ENCODE results near the gene FRRS1L. TPM values are rescaled to one million over a fixed set of nuclear protein-coding genes. Genes with fewer than 3 reads are reported as not detected.
A peak's percentile ranks its signal among the peaks of the same experiment; 100 is the strongest.

FRRS1L gene
- total RNA-seq, 2 donors from 2014 or later, result 0.12 to 1.8 TPM

DNA sequence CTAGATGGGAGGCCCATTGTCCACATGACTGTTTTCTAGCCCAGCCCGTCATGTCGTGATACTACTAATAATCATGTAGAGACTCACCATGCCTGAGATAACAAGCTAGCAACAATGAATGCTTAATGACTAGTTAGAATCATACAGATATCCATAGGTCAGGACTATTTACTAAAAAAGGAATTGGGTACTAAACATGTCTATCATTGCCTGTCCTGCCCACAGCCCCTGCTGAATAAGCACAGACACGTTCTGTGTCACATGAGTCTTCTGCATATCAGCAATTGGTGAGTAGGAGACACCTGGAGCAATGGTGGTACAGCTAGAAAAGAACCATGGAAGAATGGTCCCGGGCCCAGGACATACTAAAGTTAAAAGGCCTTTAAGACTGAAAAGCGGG is 18.0 kb downstream of the FRRS1L start:
- no peaks in the 10 kb centered on the region for H3K9me3 ChIP-seq
- H3K9ac ChIP-seq (ENCODE audit: low read depth in 2 of 2, low read length in 2 of 2), result no peak overlapping the region
- intact Hi-C loops (cut with DNase I), result no loop called here
- no peaks in the 10 kb centered on the region for H3K4me1 ChIP-seq
- TF ChIP-seq, protein P1, sequence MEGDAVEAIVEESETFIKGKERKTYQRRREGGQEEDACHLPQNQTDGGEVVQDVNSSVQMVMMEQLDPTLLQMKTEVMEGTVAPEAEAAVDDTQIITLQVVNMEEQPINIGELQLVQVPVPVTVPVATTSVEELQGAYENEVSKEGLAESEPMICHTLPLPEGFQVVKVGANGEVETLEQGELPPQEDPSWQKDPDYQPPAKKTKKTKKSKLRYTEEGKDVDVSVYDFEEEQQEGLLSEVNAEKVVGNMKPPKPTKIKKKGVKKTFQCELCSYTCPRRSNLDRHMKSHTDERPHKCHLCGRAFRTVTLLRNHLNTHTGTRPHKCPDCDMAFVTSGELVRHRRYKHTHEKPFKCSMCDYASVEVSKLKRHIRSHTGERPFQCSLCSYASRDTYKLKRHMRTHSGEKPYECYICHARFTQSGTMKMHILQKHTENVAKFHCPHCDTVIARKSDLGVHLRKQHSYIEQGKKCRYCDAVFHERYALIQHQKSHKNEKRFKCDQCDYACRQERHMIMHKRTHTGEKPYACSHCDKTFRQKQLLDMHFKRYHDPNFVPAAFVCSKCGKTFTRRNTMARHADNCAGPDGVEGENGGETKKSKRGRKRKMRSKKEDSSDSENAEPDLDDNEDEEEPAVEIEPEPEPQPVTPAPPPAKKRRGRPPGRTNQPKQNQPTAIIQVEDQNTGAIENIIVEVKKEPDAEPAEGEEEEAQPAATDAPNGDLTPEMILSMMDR (IDR thresholded peaks at IDR 0.05), result no peak
- no peak for DNase-seq
- no peak overlapping the region for H3K27ac ChIP-seq
- H3K36me3 ChIP-seq, result no peaks in the 10 kb centered on the region
- H3K4me3 ChIP-seq, result no peak overlapping the region
- H3K27me3 ChIP-seq, result no peaks in the 10 kb centered on the region

DNA sequence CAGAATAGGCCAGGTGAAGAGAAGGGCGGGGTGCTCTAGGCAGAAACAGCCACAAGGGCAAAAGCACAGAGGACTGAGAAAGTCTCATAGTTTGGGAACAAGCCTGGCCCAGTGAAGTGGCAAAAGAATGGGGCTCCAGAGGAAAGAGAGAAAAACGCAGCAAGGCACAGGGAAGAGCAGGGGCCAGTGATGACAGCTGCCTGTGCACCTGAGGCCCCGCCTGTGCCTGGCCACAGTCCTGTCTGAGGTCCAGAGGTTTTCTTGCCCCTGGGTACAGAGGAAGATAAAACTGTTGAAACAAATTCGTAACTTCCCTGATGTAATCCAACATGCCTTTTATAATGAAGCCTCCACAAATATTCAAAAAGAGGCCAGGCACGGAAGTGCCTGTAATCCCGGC is 22.0 kb downstream of the FRRS1L start:
- no peaks in the 10 kb centered on the region for H3K36me3 ChIP-seq
- no peaks in the 10 kb centered on the region for H3K9me3 ChIP-seq
- TF ChIP-seq, protein P1 (IDR thresholded peaks at IDR 0.05), result no peak
- H3K9ac ChIP-seq (ENCODE audit: low read depth in 2 of 2, low read length in 2 of 2), result no peak overlapping the region
- no peak overlapping the region for H3K27ac ChIP-seq
- DNase-seq, result no peak
- H3K4me3 ChIP-seq, result no peak overlapping the region
- no peaks in the 10 kb centered on the region for H3K27me3 ChIP-seq
- no peaks in the 10 kb centered on the region for H3K4me1 ChIP-seq
- intact Hi-C loops (cut with DNase I), result no loop called here

DNA sequence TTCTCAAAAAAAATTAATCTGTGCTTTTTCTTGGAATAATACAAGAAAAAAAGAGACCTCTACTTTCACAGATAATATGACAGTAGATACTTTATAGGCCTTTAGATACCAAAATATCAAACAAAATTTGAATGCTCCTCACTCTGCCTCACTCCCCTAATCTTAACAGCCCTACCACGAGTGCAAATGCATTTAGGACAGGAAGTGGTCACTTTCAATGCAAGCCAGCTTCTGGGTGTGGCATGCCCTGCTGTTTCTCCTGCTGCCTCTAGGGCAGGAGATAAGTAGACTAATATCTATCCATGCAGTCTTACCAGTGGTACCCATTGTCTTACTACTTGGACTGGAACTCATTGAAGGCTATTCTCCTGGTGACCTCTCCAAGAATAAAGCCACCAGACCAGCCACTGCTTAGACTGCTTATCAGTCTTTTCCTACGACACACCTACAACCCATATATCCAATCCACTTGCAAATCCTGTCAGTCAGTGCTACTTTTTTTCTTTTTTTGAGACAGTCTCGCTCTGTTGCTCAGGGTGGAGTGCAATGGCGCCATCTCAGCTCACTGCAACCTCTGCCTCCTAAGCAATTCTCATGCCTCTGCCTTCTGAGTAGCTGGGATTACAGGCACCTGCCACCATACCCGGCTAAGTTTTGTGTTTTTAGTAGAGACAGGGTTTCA is 23.0 kb downstream of the FRRS1L start:
- Histone ChIP-seq H3K27me3 (no peaks in the 10 kb centered on the region), H3K27ac (no peak overlapping the region), H3K4me3 (no peak overlapping the region), H3K9ac (ENCODE audit: low read depth in 2 of 2, low read length in 2 of 2) (no peak overlapping the region), H3K9me3 (no peaks in the 10 kb centered on the region), H3K4me1 (no peaks in the 10 kb centered on the region), H3K36me3 (no peaks in the 10 kb centered on the region)
- intact Hi-C loops (cut with DNase I), result no loop called here
- no peak for DNase-seq
- TF ChIP-seq, protein P1 (IDR thresholded peaks at IDR 0.05), result peak; percentile 29

DNA sequence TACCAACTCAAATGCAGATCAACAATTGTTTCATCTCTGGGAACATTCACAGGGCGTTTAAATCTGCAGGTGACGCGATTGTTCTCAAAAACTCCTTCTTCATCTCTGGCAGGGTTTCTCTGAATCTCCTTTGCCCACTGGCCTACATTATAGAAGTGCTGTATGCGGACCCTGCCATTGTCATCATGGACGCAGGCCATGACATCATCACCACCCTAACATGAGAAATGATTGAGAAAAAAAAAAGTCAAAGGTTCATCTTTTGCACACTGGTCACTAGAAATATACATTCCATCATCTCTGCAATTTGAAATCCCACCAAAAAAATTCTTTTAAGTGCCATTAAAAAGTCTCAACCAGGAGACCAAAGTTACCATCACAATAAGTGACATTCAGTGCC is 25.7 kb downstream of the FRRS1L start:
- TF ChIP-seq, protein P1 (IDR thresholded peaks at IDR 0.05), result no peak
- intact Hi-C loops (cut with DNase I), result no loop called here
- Histone ChIP-seq H3K27ac (no peak overlapping the region), H3K9ac (ENCODE audit: low read depth in 2 of 2, low read length in 2 of 2) (no peak overlapping the region), H3K9me3 (no peaks in the 10 kb centered on the region), H3K4me3 (no peak overlapping the region), H3K36me3 (no peaks in the 10 kb centered on the region), H3K27me3 (no peaks in the 10 kb centered on the region), H3K4me1 (no peaks in the 10 kb centered on the region)
- no peak for DNase-seq

DNA sequence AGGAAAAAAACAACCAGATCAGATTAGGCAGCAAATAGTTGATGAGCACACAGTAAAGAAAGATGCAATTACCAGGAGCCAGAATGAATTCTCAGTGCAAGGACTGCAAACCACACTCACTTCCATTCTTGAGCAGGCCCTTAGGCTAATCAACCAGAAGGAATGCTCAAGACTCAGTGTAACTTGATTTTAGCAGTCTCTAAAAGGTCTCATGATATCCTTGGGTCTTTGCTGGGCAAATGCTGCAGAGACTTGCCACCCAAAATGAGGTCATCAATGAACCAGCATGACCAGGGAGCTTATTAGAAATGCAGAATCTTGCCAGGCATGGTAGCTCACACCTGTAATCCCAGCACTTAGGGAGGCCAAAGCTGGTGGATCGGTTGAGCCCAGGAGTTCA is 27.2 kb downstream of the FRRS1L start:
- intact Hi-C loops (cut with DNase I), result no loop called here
- no peak overlapping the region for H3K27ac ChIP-seq
- H3K9ac ChIP-seq (ENCODE audit: low read depth in 2 of 2, low read length in 2 of 2), result no peak overlapping the region
- DNase-seq, result no peak
- H3K4me1 ChIP-seq, result no peaks in the 10 kb centered on the region
- no peaks in the 10 kb centered on the region for H3K9me3 ChIP-seq
- no peaks in the 10 kb centered on the region for H3K36me3 ChIP-seq
- no peak overlapping the region for H3K4me3 ChIP-seq
- no peaks in the 10 kb centered on the region for H3K27me3 ChIP-seq
- TF ChIP-seq, protein P1 (IDR thresholded peaks at IDR 0.05), result no peak
